Lung (tissue), 12 donors: ENCODE measurements around the gene KERA. TPM values are rescaled to one million over a fixed set of nuclear protein-coding genes. Genes with fewer than 3 reads are reported as not detected.

Source experiments
- ATAC-seq: fragments of 200-7000 bp; cut with Tn5 transposase; one replicate; pipeline ENCODE4 v1.9.1; 2020; ENCODE audit warnings: moderate number of reproducible peaks; ENCODE audit not compliant: insufficient read depth, low FRiP score
- DNase-seq, 3 donors: peaks; one replicate each; pipeline ENCODE4 v3.0.0-alpha.2; 2013 to 2017
- H3K27ac ChIP-seq, 2 donors: one replicate each; pipeline ENCODE4 v1.5.1; 2013; ENCODE audit warnings: mild to moderate bottlenecking in 2 of 2, moderate library complexity in 2 of 2, control low read depth in 1 of 2, inconsistent platforms in 1 of 2, low read depth in 1 of 2, low read length in 1 of 2
- H3K27me3 ChIP-seq, 3 donors: one replicate each; pipeline ENCODE4 v1.5.1; 2013; ENCODE audit warnings: low read length in 2 of 3; ENCODE audit not compliant: control insufficient read depth in 3 of 3, insufficient read depth in 3 of 3
- H3K36me3 ChIP-seq, 4 donors: one replicate each; pipeline ENCODE4 v1.5.1; 2013; ENCODE audit warnings: low read length in 4 of 4, mild to moderate bottlenecking in 1 of 4, moderate library complexity in 1 of 4; ENCODE audit not compliant: control insufficient read depth in 4 of 4, insufficient read depth in 4 of 4
- H3K4me1 ChIP-seq, 5 donors: one replicate each; pipeline ENCODE4 v1.5.1; 2013; ENCODE audit warnings: low read length in 5 of 5, mild to moderate bottlenecking in 2 of 5, moderate library complexity in 1 of 5; ENCODE audit not compliant: control insufficient read depth in 5 of 5, insufficient read depth in 5 of 5
- H3K4me3 ChIP-seq: one replicate; pipeline ENCODE4 v1.5.1; 2013; ENCODE audit warnings: mild to moderate bottlenecking, control low read depth, moderate library complexity
- H3K9ac ChIP-seq, 2 donors: one replicate each; pipeline ENCODE4 v1.5.1; 2013; ENCODE audit warnings: low read length in 2 of 2, control low read depth in 1 of 2; ENCODE audit not compliant: insufficient read depth in 1 of 2
- H3K9me3 ChIP-seq, 4 donors: one replicate each; pipeline ENCODE4 v1.5.1; 2013; ENCODE audit warnings: low read length in 3 of 4, mild to moderate bottlenecking in 1 of 4, moderate library complexity in 1 of 4; ENCODE audit not compliant: control insufficient read depth in 4 of 4, insufficient read depth in 3 of 4
- CTCF ChIP-seq: IDR thresholded peaks from 2 replicates; pipeline ENCODE4 v1.5.1; 2012; ENCODE audit warnings: mild to moderate bottlenecking; ENCODE audit errors: control extremely low read depth, extremely low read depth
- WGBS, 2 donors: extraction: QIAGEN DNeasy Blood & Tissue Kit; methylation state at CpG; one replicate each; pipeline ENCODE4 v1.1.7; 2013; 5-methylcytosine and 5-hydroxymethylcytosine counted together
- polyA plus RNA-seq, 2 donors: library from polyadenylated mRNA; stranded (reverse); fragments of 200-250 nt; gene quantifications; one replicate each; pipeline ENCODE4 v1.2.1, GENCODE V29; 2013
- total RNA-seq, 2 donors: library from RNA; depleted of rRNA in 1 of 2; stranded (reverse); fragments of >200 nt in 1 of 2; gene quantifications; one replicate each; pipeline ENCODE4 v1.2.1, GENCODE V29; 2014 to 2021
- donor health status: control.
- donor health status: control.
- donor health status: Bipolar disorder and iron deficiency.
- donor health status: healthy.
- donor health status: DM: yes; HTN: yes; CAD: no.

Gene KERA
- total and polyA plus RNA-seq, 4 donors, result 0.26 TPM; not detected in 3

GRCh38 chr12:91023326-91024004, 34.4 kb downstream of the KERA start:
- no peak for TF ChIP-seq CTCF
- Histone ChIP-seq H3K4me1 (no peaks in the 10 kb centered on the region), H3K27ac (no peak overlapping the region), H3K9ac (no peak overlapping the region), H3K4me3 (no peak overlapping the region), H3K9me3 (no peaks in the 10 kb centered on the region), H3K36me3 (no peaks in the 10 kb centered on the region), H3K27me3 (no peaks in the 10 kb centered on the region)
- DNase-seq (no peak), ATAC-seq (no peak)
- 71 to 84% methylated on average over 1 of the region's 1 CpG for WGBS, 2 donors

GRCh38 chr12:91021076-91021475, 36.7 kb downstream of the KERA start:
- Histone ChIP-seq H3K9ac (no peak overlapping the region), H3K4me3 (no peak overlapping the region), H3K36me3 (no peaks in the 10 kb centered on the region), H3K9me3 (no peaks in the 10 kb centered on the region), H3K4me1 (no peaks in the 10 kb centered on the region), H3K27ac (no peak overlapping the region), H3K27me3 (no peaks in the 10 kb centered on the region)
- DNase-seq (no peak), ATAC-seq (no peak)
- no peak for TF ChIP-seq CTCF
- 76 to 81% methylated on average over 2 of the region's 2 CpGs for WGBS, 2 donors

- WGBS, 2 donors, result 89 to 91% methylated on average over 4 of the region's 4 CpGs
- ATAC-seq, result no peak
- no peaks in the 10 kb centered on the region for H3K4me1 ChIP-seq
- H3K27me3 ChIP-seq, result no peaks in the 10 kb centered on the region
- no peak overlapping the region for H3K9ac ChIP-seq
- H3K9me3 ChIP-seq, result peaks cover 0 to 6% (median 0%) of the 10 kb centered on the region in 4 donors
- H3K4me3 ChIP-seq, result no peak overlapping the region
- H3K27ac ChIP-seq, result no peak overlapping the region
- no peaks in the 10 kb centered on the region for H3K36me3 ChIP-seq
- DNase-seq, result no peak
- TF ChIP-seq CTCF, result no peak
These were observed 38.4 kb downstream of the KERA start for GRCh38 chr12:91019455-91019854.
